Uterus (tissue), 4 donors: Measurements from ENCODE around the gene WDR72. TPM values are rescaled to one million over a fixed set of nuclear protein-coding genes. Genes with fewer than 3 reads are reported as not detected.

Experiments used
- DNase-seq, 2 donors: peaks; one replicate each; pipeline ENCODE4 v3.0.0-alpha.2; 2019 to 2020
- H3K27ac ChIP-seq, 2 donors: fragments of 200-600 bp; sonication (generic); 1 replicate in 1 of 2; 2 replicates in 1 of 2; pipeline ENCODE4 v1.5.1; 2016 to 2018
- H3K27me3 ChIP-seq, 2 donors: fragments of 200-600 bp; sonication (generic); one replicate each; pipeline ENCODE4 v1.5.1; 2018 to 2019; ENCODE audit warnings: control low read depth in 1 of 2
- H3K36me3 ChIP-seq, 2 donors: fragments of 200-600 bp; sonication (generic); one replicate each; pipeline ENCODE4 v1.5.1; 2019; ENCODE audit warnings: control low read depth in 1 of 2
- H3K4me1 ChIP-seq, 2 donors: fragments of 200-600 bp; sonication (generic); one replicate each; pipeline ENCODE4 v1.5.1; 2018 to 2019; ENCODE audit warnings: control low read depth in 1 of 2
- H3K4me3 ChIP-seq, 2 donors: fragments of 200-600 bp; sonication (generic); 1 replicate in 1 of 2; 2 replicates in 1 of 2; pipeline ENCODE4 v1.5.1; 2018 to 2019; ENCODE audit warnings: mild to moderate bottlenecking in 1 of 2
- H3K9me3 ChIP-seq, 2 donors: fragments of 200-600 bp; sonication (generic); one replicate each; pipeline ENCODE4 v1.5.1; 2019; ENCODE audit warnings: control low read depth in 1 of 2
- POLR2A ChIP-seq, 2 donors: fragments of 450-650 bp; IDR thresholded peaks; one replicate each; pipeline ENCODE4 v1.6.1; 2016; ENCODE audit warnings: antibody characterized with exemption in 2 of 2, mild to moderate bottlenecking in 1 of 2, moderate library complexity in 1 of 2
- intact Hi-C: fragments of 100-400 bp; cut with DNase I; formaldehyde crosslinking; loops from one replicate; pipeline ENCODE4 v1.15.1; 2023; ENCODE audit warnings: low total_unique reads
- total RNA-seq, 4 donors: library from RNA; depleted of rRNA in 3 of 4; stranded (reverse); fragments of >200 nt in 3 of 4; gene quantifications; one replicate each; pipeline versions ENCODE4 v1.1.0 to v1.2.4, GENCODE V29; 2014 to 2023
- TF ChIP-seq, protein P1 (sequence below), 4 experiments: fragments of 200-600 bp in 2 of 4; fragments of 450-650 bp in 2 of 4; sonication (generic) in 2 of 4; IDR thresholded peaks; one replicate each; pipeline ENCODE4 v1.5.1; 2016 to 2019; ENCODE audit warnings: antibody characterized with exemption in 4 of 4, mild to moderate bottlenecking in 2 of 4, moderate library complexity in 1 of 4
- donor health status: DM: yes; HTN: yes; CAD: no.

WDR72 gene
- total RNA-seq, 4 donors from 2014 or later, result 0.15 to 2.8 (median 0.59) TPM; not detected in 1

DNA sequence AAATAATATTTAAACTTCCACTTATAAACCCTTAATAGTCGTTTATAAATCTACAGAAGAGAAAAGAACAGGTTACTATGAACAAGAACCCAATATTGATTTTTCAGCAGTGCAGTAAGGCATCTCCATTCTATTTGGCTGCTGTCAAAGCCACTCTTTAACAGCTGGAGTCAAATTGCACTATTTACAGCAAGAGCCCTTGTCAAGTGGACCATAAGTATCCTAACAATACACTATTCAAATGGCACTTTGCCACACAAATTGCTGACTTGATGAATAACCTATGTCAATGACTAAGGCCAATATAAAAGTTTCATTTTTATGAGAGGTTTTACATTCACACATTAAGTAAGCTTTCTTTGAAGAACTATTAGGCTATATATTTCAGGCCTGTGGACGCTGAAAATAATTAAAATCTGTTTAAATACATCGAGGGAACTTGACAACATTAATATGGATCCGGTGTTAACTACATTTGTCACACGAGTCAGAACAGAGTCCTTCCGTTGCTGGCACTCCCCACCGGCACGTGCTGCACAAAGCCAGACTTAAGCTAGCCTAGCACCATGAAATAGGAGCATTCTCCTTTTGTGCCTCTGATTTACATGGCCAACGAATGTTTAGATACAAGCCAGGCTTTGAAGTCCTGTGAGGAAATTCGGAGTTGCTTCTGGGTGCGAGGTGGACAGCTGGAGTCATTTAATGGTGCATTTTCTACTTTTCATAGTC lies 100.5 kb downstream of the WDR72 start:
- TF ChIP-seq, protein P1, sequence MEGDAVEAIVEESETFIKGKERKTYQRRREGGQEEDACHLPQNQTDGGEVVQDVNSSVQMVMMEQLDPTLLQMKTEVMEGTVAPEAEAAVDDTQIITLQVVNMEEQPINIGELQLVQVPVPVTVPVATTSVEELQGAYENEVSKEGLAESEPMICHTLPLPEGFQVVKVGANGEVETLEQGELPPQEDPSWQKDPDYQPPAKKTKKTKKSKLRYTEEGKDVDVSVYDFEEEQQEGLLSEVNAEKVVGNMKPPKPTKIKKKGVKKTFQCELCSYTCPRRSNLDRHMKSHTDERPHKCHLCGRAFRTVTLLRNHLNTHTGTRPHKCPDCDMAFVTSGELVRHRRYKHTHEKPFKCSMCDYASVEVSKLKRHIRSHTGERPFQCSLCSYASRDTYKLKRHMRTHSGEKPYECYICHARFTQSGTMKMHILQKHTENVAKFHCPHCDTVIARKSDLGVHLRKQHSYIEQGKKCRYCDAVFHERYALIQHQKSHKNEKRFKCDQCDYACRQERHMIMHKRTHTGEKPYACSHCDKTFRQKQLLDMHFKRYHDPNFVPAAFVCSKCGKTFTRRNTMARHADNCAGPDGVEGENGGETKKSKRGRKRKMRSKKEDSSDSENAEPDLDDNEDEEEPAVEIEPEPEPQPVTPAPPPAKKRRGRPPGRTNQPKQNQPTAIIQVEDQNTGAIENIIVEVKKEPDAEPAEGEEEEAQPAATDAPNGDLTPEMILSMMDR (IDR thresholded peaks at IDR 0.05), result no peak
- no peak for TF ChIP-seq POLR2A (IDR thresholded peaks at IDR 0.05)
- no peak overlapping the region for H3K27ac ChIP-seq
- no peak overlapping the region for H3K4me3 ChIP-seq
- intact Hi-C loops, result no loop called here
- H3K36me3 ChIP-seq, result no peaks in the 10 kb centered on the region
- H3K4me1 ChIP-seq, result no peaks in the 10 kb centered on the region
- peaks cover 0 to 4% of the 10 kb centered on the region in 2 donors for H3K27me3 ChIP-seq
- H3K9me3 ChIP-seq, result no peaks in the 10 kb centered on the region
- DNase-seq, result no peak

- DNase-seq, result no peak
- Histone ChIP-seq H3K27me3 (peaks cover 0 to 4% of the 10 kb centered on the region in 2 donors), H3K36me3 (no peaks in the 10 kb centered on the region), H3K9me3 (no peaks in the 10 kb centered on the region), H3K4me1 (no peaks in the 10 kb centered on the region), H3K4me3 (no peak overlapping the region), H3K27ac (no peak overlapping the region)
- intact Hi-C loops, result no loop called here
- TF ChIP-seq, protein P1 (IDR thresholded peaks at IDR 0.05), result no peak
- no peak for TF ChIP-seq POLR2A (IDR thresholded peaks at IDR 0.05)
These were observed 101.2 kb downstream of the WDR72 start for GRCh38 chr15:53658255-53658654.

DNA sequence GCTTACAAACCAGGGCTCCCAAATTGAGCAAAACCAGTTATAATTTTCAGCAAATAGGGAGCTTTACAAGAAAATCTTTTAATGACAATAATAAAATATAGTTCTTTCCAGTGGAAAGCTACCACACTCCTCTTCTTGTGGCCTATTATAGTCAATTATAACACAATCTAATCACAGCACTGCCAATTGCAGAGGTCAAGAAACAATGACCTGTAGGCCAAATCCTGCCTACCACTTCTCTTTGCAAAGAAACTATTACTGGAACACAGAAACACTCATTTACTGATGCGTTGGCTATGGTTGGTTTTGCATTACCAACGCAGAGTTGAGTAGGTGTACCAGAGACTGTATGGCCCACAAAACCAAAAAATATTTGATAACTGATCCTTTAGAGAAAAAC lies 110.5 kb downstream of the WDR72 start:
- H3K4me1 ChIP-seq, result no peaks in the 10 kb centered on the region
- no peak overlapping the region for H3K27ac ChIP-seq
- intact Hi-C loops, result no loop called here
- H3K9me3 ChIP-seq, result no peaks in the 10 kb centered on the region
- H3K27me3 ChIP-seq, result no peaks in the 10 kb centered on the region
- DNase-seq, result no peak
- H3K4me3 ChIP-seq, result no peak overlapping the region
- H3K36me3 ChIP-seq, result no peaks in the 10 kb centered on the region
- TF ChIP-seq POLR2A (IDR thresholded peaks at IDR 0.05), result no peak
- TF ChIP-seq, protein P1 (IDR thresholded peaks at IDR 0.05), result no peak

GRCh38 chr15:53644660-53645059 lies 114.8 kb downstream of the WDR72 start:
- Histone ChIP-seq H3K36me3 (no peaks in the 10 kb centered on the region), H3K4me1 (no peaks in the 10 kb centered on the region), H3K4me3 (no peak overlapping the region), H3K27ac (no peak overlapping the region), H3K27me3 (no peaks in the 10 kb centered on the region), H3K9me3 (no peaks in the 10 kb centered on the region)
- no peak for DNase-seq
- no peak for TF ChIP-seq POLR2A (IDR thresholded peaks at IDR 0.05)
- TF ChIP-seq, protein P1 (IDR thresholded peaks at IDR 0.05), result no peak
- intact Hi-C loops, result no loop called here

GRCh38 chr15:53634517-53635106 lies 124.9 kb downstream of the WDR72 start:
- TF ChIP-seq POLR2A (IDR thresholded peaks at IDR 0.05), result no peak
- TF ChIP-seq, protein P1 (IDR thresholded peaks at IDR 0.05), result no peak
- Histone ChIP-seq H3K27ac (no peak overlapping the region), H3K27me3 (no peaks in the 10 kb centered on the region), H3K4me3 (no peak overlapping the region), H3K4me1 (no peaks in the 10 kb centered on the region), H3K9me3 (no peaks in the 10 kb centered on the region), H3K36me3 (no peaks in the 10 kb centered on the region)
- DNase-seq, result no peak
- intact Hi-C loops, result no loop called here
